H4 (cell line): Measurements from ENCODE around the gene DHTKD1. TPM values are rescaled to one million over a fixed set of nuclear protein-coding genes. Genes with fewer than 3 reads are reported as not detected.

Experiments used
- DNase-seq: peaks from one replicate; pipeline ENCODE4 v3.0.0-alpha.2; 2015; ENCODE audit warnings: low spot score
- total RNA-seq: library from RNA; depleted of rRNA; stranded (reverse); fragments of >200 nt; shearing (Covaris generic); gene quantifications from 2 replicates; pipeline ENCODE4 v1.2.3, GENCODE V29; 2014; rRNA removed

Gene DHTKD1
- total RNA-seq, result 7.8 and 8.3 TPM in 2 replicates

GRCh38 chr10:12068449-12069269 lies at the start of gene DHTKD1:
Gene DHTKD1 (plus strand): TSS chr10:12068954. CDS start chr10:12069034, 80 bp downstream.
- peak; percentile 92 for DNase-seq

GRCh38 chr10:12019283-12019971 lies 49.3 kb upstream of the DHTKD1 start:
- no peak for DNase-seq

GRCh38 chr10:12020574-12020973 lies 48.2 kb upstream of the DHTKD1 start:
- DNase-seq, result no peak

- no peak for DNase-seq
These were observed 46.0 kb upstream of the DHTKD1 start for GRCh38 chr10:12022580-12023257.

- DNase-seq, result no peak
These were observed 43.2 kb upstream of the DHTKD1 start for GRCh38 chr10:12025591-12025990.

GRCh38 chr10:12027539-12027938 lies 41.2 kb upstream of the DHTKD1 start:
- no peak for DNase-seq

GRCh38 chr10:12031404-12031803 lies 37.4 kb upstream of the DHTKD1 start:
- DNase-seq, result no peak

- DNase-seq, result no peak
These were observed 32.6 kb upstream of the DHTKD1 start for GRCh38 chr10:12036073-12036655.

GRCh38 chr10:12041766-12042408 lies 26.9 kb upstream of the DHTKD1 start:
- peak; percentile 3 for DNase-seq

GRCh38 chr10:12042409-12042796 lies 26.4 kb upstream of the DHTKD1 start:
- DNase-seq, result no peak

GRCh38 chr10:12042797-12043651 lies 25.7 kb upstream of the DHTKD1 start, which contains the start of gene UPF2:
Gene UPF2 (minus strand): TSS chr10:12042809. CDS start chr10:12035423, 7,386 bp downstream.
- peak; percentile 93 for DNase-seq

GRCh38 chr10:12045596-12045995 lies 23.2 kb upstream of the DHTKD1 start:
- DNase-seq, result no peak

GRCh38 chr10:12048547-12048946 lies 20.2 kb upstream of the DHTKD1 start:
- DNase-seq, result no peak

- no peak for DNase-seq
These were observed 18.2 kb upstream of the DHTKD1 start for GRCh38 chr10:12050528-12050927.

GRCh38 chr10:12051241-12051640 lies 17.5 kb upstream of the DHTKD1 start:
- no peak for DNase-seq

GRCh38 chr10:12055732-12056131 lies 13.0 kb upstream of the DHTKD1 start:
- DNase-seq, result no peak

GRCh38 chr10:12056748-12057147 lies 12.0 kb upstream of the DHTKD1 start:
- DNase-seq, result no peak

GRCh38 chr10:12061124-12061523 lies 7.6 kb upstream of the DHTKD1 start:
- DNase-seq, result no peak

GRCh38 chr10:12062754-12063482 lies 5.8 kb upstream of the DHTKD1 start:
- no peak for DNase-seq

GRCh38 chr10:12063483-12063818 lies 5.3 kb upstream of the DHTKD1 start:
- no peak for DNase-seq
